Activated CD4-positive, alpha-beta T cell treated with anti-CD3 and anti-CD28 coated beads, Interleukin-2, amount 50 U/mL, for 24 hours (primary cell): Measurements from ENCODE around the gene PSMB10.
"Not testable (repeated sequence)": the region's sequence is repeated elsewhere in the genome, so short reads cannot be mapped to it uniquely, and the experiment has no call there.

Source experiments
- DNase-seq, 2 donors: peaks; one replicate each; pipeline ENCODE4 v3.0.0-alpha.2; 2020; ENCODE audit warnings: low read depth in 1 of 2, low spot score in 1 of 2

Gene PSMB10

GRCh38 chr16:67927131-67927941 is 9.3 kb downstream of the PSMB10 start:
- no peak for DNase-seq

DNA sequence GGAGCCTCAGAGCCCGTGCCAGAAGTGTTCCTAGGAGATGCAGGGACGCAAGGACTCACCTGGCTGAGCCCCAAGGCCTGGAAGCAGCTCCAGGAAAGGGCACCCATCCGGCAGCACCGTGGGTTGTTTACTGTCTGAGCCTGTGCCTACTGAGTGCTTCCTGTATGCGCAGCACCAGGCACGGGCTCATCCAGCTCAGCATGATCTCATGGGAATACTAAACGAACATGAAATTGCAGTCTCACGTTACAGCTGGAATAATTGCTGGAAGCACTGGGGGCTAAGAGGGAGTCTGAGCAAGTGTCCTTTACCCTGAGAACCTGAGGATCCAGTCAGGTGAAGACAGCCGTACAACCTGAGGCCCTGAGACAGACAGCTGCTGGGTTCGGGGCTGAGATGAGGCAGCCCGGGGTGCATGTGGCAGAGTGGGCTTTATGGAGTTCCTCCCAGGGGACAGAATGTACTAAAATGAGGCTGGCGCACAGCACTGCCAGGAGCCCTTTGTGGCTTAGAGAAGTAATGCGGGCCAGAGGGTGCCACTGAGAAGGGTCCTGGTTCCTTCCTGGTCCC is 10.4 kb downstream of the PSMB10 start:
- no peak for DNase-seq

GRCh38 chr16:67924140-67924906 is 12.3 kb downstream of the PSMB10 start:
- DNase-seq = no peak

DNA sequence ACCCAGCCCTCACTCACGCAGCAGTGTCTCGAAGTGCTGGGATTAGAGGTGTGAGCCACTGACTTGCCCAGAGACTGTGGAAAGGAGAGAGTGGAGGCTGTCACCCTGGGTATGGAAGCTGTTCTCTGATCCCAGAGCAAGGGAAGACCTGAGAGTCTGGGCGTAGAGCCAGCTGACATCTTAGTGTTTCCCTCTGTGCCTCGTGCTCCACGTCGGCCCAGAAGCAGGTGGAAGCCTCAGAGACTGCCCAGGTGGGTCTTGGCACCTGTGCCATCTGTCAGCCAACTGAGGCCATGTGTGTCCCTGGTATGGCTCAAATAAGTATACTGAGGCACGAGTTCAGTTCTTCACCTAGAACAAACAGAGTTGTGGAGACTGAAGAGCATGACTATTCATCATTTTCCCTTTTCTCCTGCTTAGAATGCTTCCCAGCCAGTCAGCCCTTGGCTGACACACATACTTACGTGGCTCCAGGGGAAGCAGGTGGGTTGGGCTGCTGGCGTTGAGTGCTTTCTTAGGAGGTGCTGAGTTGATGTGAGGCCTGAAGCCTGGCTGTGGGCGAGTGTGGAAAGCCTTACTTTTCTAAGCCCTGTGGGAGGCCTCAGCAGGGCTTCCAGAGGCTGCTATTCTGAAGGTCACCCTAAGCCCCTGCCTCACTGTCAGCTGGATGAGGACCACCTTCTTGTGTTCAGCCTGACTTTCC is 13.1 kb downstream of the PSMB10 start:
- DNase-seq = no peak

DNA sequence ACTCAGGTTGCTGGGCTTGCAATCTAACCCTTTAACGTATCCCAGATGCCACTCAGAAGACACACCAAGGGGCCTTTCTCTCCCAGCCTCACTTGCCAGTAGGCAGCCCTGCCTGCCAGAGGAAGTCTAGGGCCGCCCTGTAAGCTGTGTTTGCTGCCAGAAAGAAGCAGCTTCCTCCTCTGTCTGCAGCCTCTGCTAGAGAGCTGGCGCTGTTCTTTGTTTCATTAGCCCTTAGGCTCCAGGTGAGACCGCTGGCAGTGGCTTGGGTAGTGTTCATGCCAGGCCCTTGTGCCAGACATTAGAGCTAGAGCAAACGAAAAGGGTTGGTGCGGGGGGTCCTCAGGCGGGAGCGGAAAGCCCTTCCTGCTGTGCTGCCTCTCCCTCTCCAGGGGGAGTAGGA is 13.9 kb downstream of the PSMB10 start:
- DNase-seq = no peak

DNA sequence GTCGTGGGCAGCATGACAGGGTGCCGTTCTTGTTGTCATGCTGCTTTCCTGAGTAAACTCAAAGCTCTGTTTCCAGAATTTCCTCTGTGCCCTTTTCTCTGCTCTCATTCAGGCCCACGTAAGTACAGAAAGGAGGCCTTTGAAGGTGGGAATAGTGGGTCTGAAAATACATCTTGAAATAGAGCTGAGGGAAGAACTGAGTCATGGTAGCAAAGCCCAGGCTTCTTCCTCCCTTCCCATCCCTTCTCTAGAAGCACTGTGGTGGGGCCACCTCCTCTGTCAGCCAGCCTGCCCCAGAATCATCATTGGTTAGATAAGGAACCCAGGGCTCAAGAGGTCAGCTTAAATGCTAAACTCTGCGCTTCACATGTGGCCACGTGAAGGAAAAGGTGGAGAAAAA is 14.4 kb downstream of the PSMB10 start:
- no peak for DNase-seq

GRCh38 chr16:67919622-67920221 is 16.9 kb downstream of the PSMB10 start:
- DNase-seq = no peak

DNA sequence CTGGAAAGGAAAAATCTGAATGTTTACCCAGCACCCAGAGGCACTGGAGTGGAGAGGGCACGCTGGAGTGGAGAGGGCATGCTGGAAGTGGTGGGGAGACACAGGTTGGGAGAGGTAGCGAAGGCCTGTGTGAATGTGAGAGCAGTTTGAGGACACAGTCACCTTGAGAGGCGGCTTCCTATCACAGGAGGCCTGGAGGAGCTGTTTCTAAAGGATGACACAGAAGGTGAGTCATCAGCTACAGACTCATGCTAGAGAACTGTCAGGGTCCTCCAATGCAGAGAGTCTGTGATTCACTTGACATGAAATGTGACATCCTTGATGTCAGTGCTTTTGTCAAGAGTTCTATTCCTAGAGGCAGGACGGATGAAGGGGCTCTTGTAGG is 18.8 kb downstream of the PSMB10 start:
- DNase-seq = peak in 1 of 2 donors; percentile 65

- no peak for DNase-seq
Measured at GRCh38 chr16:67917140-67917851, 19.4 kb downstream of the PSMB10 start.

DNA sequence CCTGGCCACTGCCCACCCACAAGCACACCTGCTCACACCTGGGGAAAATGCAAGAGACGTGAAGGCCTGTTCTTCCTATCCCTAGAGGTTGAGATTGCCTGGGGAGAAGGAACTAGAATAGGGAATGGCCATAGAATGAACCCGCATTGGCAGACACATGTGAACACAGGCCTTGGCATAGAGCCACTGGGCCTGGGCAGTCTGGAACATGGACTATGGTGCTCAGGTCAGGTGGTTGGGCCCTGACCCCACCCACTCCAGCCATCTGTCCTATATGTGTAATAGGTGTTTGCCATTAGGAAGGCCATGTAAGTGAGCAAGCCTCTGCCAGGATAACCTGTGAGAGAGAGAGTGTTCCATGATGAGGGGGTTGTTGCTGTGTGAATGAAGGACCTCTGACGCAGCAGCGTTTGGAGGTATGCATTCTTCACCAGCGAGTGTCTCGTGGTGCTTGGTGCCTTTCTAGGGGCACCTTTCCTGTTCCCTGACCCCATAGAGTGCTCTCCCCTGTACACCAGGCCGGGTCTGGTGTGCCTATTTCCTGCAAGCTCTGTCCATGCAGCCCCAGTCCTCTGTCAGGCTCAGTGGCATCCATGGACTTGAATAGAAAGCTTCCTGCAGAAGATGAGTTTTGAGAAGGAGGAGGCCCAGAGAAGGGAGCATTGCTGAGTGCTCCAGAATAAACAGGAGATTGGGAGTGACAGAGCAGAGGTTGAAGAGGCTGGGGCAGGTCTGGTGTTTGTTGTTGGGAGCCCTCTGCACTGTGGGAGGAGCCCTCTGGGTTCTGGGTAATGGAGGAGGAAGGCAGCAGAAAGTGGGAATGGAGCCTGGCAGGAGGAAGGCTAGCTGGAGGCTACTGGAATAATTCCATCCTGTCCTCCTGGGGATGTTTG is 20.6 kb downstream of the PSMB10 start:
- no peak for DNase-seq

- not testable (repeated sequence) for DNase-seq
Measured at GRCh38 chr16:67915496-67915769, 21.2 kb downstream of the PSMB10 start.

DNA sequence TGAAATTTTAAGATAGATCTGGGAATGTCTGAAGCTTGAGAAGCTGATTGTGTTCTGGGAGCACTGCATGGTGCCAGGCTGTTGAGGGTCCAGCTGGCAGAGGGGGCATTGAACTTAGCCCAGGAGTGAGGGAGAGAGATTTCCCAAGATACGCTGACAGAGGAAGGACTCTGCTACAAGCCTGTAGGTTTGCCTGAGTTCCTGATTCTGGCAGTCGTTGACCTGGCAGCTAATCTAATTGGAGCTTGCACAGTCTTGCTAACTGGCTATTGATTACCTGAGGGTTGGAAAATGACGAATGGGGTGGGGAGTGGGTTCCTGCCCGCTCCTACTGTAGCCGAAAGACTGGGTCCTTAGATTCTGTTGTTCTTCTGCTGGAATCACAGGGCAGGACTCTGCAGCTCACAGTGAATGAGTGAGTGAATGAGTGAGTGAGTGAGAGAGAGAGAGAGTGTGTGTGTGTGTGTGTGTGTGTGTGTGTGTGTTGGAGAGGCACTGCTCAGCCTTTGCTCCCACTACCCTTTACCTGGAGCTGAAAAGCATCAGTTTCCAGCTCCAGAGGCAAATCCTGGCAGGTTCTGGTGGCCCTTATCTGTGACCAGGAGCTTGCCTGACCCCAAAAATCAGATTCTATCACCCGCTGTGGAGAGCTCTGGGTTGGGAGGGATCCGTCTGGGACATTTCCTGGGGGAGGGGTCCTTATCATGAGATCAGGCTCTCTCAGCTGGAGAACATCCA is 21.7 kb downstream of the PSMB10 start:
- DNase-seq = no peak

DNA sequence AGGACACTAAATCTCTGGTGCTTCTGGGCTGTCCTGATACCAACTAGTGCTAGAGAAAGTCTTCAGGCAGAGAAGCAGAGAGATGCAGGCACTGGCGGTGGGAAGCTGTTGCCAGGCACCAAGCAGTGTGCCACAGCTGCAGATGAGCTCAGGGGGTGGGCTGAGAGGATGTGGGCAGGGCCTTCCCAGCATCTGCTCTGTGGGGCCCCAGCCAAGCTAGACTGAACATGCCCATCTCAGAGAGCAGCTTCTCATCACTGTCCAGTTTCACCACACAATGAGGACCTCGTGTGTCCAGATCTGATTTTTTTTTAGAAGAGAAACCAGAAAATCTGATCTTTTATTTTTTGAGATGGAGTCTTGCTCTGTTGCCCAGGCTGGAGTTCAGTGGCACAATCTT is 26.5 kb downstream of the PSMB10 start:
- DNase-seq = no peak

DNA sequence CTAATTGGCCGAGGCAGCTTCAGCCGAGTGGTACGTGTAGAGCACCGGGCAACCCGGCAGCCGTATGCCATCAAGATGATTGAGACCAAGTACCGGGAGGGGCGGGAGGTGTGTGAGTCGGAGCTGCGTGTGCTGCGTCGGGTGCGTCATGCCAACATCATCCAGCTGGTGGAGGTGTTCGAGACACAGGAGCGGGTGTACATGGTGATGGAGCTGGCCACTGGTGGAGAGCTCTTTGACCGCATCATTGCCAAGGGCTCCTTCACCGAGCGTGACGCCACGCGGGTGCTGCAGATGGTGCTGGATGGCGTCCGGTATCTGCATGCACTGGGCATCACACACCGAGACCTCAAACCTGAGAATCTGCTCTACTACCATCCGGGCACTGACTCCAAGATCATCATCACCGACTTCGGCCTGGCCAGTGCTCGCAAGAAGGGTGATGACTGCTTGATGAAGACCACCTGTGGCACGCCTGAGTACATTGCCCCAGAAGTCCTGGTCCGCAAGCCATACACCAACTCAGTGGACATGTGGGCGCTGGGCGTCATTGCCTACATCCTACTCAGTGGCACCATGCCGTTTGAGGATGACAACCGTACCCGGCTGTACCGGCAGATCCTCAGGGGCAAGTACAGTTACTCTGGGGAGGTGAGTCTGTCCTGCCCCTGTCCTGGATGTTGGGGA is 27.5 kb downstream of the PSMB10 start:
- DNase-seq = no peak

- no peak for DNase-seq
Measured at GRCh38 chr16:67907397-67908180, 29.1 kb downstream of the PSMB10 start.

GRCh38 chr16:67902831-67903230 is 33.8 kb downstream of the PSMB10 start:
- no peak for DNase-seq

DNA sequence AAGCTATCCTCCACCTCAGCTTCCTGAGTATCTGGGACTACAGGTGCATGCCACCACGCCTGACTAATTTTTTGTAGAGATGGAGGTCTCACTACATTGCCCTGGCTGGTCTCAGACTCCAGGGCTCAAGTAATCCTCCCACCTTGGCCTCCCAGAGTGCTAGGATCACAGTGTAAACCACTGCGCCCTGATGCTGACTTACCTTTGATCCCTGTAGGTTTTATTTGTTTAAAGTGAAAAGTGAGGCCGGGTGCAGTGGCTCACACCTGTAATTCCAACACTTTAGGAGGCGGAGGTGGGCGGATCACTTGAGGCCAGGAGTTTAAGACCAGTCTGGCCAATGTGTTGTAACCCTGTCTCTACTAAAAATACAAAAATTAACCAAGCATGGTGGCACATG is 34.9 kb downstream of the PSMB10 start:
- no peak for DNase-seq

- DNase-seq = no peak
Measured at GRCh38 chr16:67897231-67897630, 39.4 kb downstream of the PSMB10 start.
